ENCODE measurements around the gene CLDN1. TPM values are rescaled to one million over a fixed set of nuclear protein-coding genes. Genes with fewer than 3 reads are reported as not detected.

CLDN1 gene
- total and polyA plus RNA-seq, 2 of the 4 experiments (the other 2 are of a cell fraction), result 4.7 to 7.3 TPM

DNA sequence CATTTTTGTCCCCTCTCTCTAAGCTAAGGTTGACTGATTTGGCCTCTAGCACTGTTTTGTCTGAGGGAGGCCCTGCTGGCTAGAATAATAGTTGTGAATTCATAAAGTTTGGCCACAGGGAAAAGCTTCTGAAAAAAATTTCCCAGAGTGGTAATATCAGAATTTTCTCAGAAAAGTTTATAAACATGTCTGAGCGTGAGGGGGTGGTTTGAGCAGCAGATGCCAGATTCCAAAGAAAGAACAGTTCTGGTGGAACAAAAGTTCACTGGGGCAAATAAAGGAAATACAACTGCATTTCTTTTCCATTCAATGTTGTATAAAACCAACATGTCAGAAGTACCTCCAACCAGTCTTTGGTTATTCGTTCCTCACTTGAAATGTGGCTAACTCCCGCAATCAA, 61.2 kb downstream of the CLDN1 start:
- H3K4ac ChIP-seq (ENCODE audit: low read depth, low read length), result no peak overlapping the region
- H2BK15ac ChIP-seq (ENCODE audit: low read depth, low read length), result no peak overlapping the region
- POLR2A ChIA-PET (ENCODE audit: unreplicated experiment), result no interaction called here
- intact Hi-C loops (cut with micrococcal nuclease) (no loop called here), dilution Hi-C loops (cut with HindIII; ENCODE audit: low sequenced_read_pairs, unreplicated experiment) (no loop called here), in situ Hi-C loops (cut with MboI; ENCODE audit: low sequenced_read_pairs) (no loop called here)
- H4K5ac ChIP-seq (ENCODE audit: low read depth, low read length), result no peak overlapping the region
- H3K56ac ChIP-seq (ENCODE audit: extremely low read depth, insufficient read depth, low read length), result no peak overlapping the region
- no peak overlapping the region for H2AFZ ChIP-seq (replicated peaks; ENCODE audit: low read length, poor library complexity)
- TF ChIP-seq RAD21 (IDR thresholded peaks at IDR 0.05; ENCODE audit: low read length) (no peak), MXI1 (IDR thresholded peaks at IDR 0.05; ENCODE audit: borderline replicate concordance, low read depth, low read length) (no peak), RFX5 (IDR thresholded peaks at IDR 0.05; ENCODE audit: low read depth, low read length) (no peak)
- TF ChIP-seq, protein P1, sequence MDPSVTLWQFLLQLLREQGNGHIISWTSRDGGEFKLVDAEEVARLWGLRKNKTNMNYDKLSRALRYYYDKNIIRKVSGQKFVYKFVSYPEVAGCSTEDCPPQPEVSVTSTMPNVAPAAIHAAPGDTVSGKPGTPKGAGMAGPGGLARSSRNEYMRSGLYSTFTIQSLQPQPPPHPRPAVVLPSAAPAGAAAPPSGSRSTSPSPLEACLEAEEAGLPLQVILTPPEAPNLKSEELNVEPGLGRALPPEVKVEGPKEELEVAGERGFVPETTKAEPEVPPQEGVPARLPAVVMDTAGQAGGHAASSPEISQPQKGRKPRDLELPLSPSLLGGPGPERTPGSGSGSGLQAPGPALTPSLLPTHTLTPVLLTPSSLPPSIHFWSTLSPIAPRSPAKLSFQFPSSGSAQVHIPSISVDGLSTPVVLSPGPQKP (IDR thresholded peaks at IDR 0.05; ENCODE audit: borderline replicate concordance, low read depth, low read length), result no peak
- H3K36me3 ChIP-seq (ENCODE audit: control insufficient read depth, insufficient read depth, low read length), result no peaks in the 10 kb centered on the region
- CTCF ChIA-PET, result no interaction called here
- ATAC-seq (ENCODE audit: low read depth) (no peak), DNase-seq (peak; percentile 18)
- H3K9me3 ChIP-seq (ENCODE audit: control insufficient read depth, insufficient read depth, low read length), result no peaks in the 10 kb centered on the region; the same call in 1 of the 2 replicates
- H4K20me1 ChIP-seq (ENCODE audit: insufficient read depth, low read length), result no peaks in the 10 kb centered on the region
- no peaks in the 10 kb centered on the region for H3K79me1 ChIP-seq (ENCODE audit: low read depth in 1 of 2, low read length in 2 of 2)
- H4K8ac ChIP-seq (ENCODE audit: low read depth in 2 of 2, low read length in 2 of 2), result no peak overlapping the region
- no peak overlapping the region for H3K4me2 ChIP-seq (ENCODE audit: low read depth, low read length)
- no peak overlapping the region for H2BK20ac ChIP-seq (ENCODE audit: low read depth, low read length)
- no TSS peak for BruUV-seq (replicated peaks)
- no peak overlapping the region for H2BK120ac ChIP-seq (ENCODE audit: low read depth, low read length)
- H3K9me1 ChIP-seq (ENCODE audit: insufficient read depth, low read length), result no peaks in the 10 kb centered on the region; the same call in 1 of the 2 replicates
- no peak overlapping the region for H3K9ac ChIP-seq (ENCODE audit: low read depth, low read length)
- H3K27ac ChIP-seq (ENCODE audit: insufficient read depth, low read length), result no peak overlapping the region
- no peak overlapping the region for H3K14ac ChIP-seq (replicated peaks; ENCODE audit: low read depth, low read length)
- H2AK5ac ChIP-seq (ENCODE audit: low read depth, low read length), result no peak overlapping the region
- H2BK5ac ChIP-seq (ENCODE audit: low read depth, low read length, poor library complexity, severe bottlenecking), result no peak overlapping the region
- no peak overlapping the region for H3K4me3 ChIP-seq (ENCODE audit: insufficient read depth, low read depth, low read length)
- no peaks in the 10 kb centered on the region; the same call in 1 of the 2 replicates for H3K4me1 ChIP-seq (ENCODE audit: control insufficient read depth, insufficient read depth, low read length)
- WGBS, 2 experiments (ENCODE audit: extremely low coverage in 2 of 2, insufficient read length in 1 of 2), result no CpG with 5 or more reads among the region's 3 CpGs
- no peaks in the 10 kb centered on the region for H3K27me3 ChIP-seq (ENCODE audit: control insufficient read depth, insufficient read depth, low read length)
- H3K23ac ChIP-seq (ENCODE audit: low read depth, low read length), result no peak overlapping the region
- no peak overlapping the region for H3K18ac ChIP-seq (ENCODE audit: low read depth, low read length)
- no peak overlapping the region for H4K91ac ChIP-seq (ENCODE audit: insufficient read depth, low read depth, low read length)
- H2AK9ac ChIP-seq (replicated peaks; ENCODE audit: low read depth, low read length, poor library complexity), result no peak overlapping the region

Data from IMR-90 (cell line).